ENCODE data around the gene MRPL52. TPM values are rescaled to one million over a fixed set of nuclear protein-coding genes. Genes with fewer than 3 reads are reported as not detected.

MRPL52 gene
- total and polyA plus RNA-seq, 2 of the 13 experiments (the other 11 are each of a cell fraction or from before 2014, with no cell fraction given): 118 to 329 TPM

GRCh38 chr14:22839159-22839779 lies 9.6 kb downstream of the MRPL52 start (continued):
- TF ChIP-seq ZNF407 (CRISPR knock-in tag; IDR thresholded peaks at IDR 0.05; ENCODE audit: not compliant biosample characterization) (peak; percentile 85), JUND (CRISPR knock-in tag; IDR thresholded peaks at IDR 0.05) (no peak), MTA1 (CRISPR knock-in tag; IDR thresholded peaks at IDR 0.05; ENCODE audit: borderline replicate concordance) (0 out of 2 replicates have a peak, but pooled peaks have one; percentile 7), ZBTB37 (CRISPR knock-in tag; IDR thresholded peaks at IDR 0.05) (no peak), KAT2B (IDR thresholded peaks at IDR 0.05; ENCODE audit: borderline replicate concordance, low read depth, low read length) (0 out of 2 replicates have a peak, but pooled peaks have one; percentile 4), ATM (IDR thresholded peaks at IDR 0.05; ENCODE audit: borderline replicate concordance) (no peak), ZGPAT (CRISPR knock-in tag; IDR thresholded peaks at IDR 0.05) (no peak), ZBTB38 (CRISPR knock-in tag; IDR thresholded peaks at IDR 0.05) (no peak), SNRNP70 (IDR thresholded peaks at IDR 0.05; ENCODE audit: low read depth, low read length) (no peak), ZNF333 (CRISPR knock-in tag; IDR thresholded peaks at IDR 0.05; ENCODE audit: borderline replicate concordance) (0 out of 2 replicates have a peak, but pooled peaks have one; percentile 13), ZNF772 (CRISPR knock-in tag; IDR thresholded peaks at IDR 0.05) (no peak), ELK4 (CRISPR knock-in tag; IDR thresholded peaks at IDR 0.05; ENCODE audit: borderline replicate concordance) (no peak), ZBTB49 (CRISPR knock-in tag; IDR thresholded peaks at IDR 0.05; ENCODE audit: borderline replicate concordance) (no peak)

Measured in HepG2 (cell line).